ENCODE measurements around the gene MAPKAP1.

DNA sequence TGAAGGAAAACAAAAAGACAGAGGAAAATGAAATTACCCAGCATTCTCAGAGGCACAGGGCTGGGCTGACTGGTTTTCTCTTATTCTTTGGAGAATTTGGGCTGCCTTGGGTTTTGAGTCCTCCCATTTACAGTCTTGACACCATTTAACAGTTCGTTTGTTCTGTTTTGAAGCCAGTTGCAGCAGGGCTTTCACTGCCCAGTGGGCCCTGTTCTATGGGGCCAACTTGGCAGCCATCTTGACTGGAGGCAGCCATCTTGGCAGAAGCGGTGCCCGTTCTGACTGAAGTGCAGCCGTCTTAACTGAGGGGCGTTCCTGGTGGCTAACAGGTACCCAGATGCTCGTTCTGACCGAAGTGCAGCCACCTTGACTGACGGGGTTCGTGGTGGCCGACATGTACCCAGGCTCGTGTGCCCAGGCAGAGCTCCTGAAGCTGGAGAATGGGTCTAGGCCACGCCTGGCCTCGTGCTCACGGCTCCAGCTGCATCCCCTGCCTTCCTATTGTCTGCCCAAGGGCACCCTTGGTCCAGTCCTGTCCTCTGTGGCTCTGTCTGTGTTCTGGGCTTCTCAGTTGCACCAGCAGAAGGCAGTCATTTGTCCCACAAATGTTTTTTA lies 281.0 kb downstream of the MAPKAP1 start:
- TF ChIP-seq, protein P1, sequence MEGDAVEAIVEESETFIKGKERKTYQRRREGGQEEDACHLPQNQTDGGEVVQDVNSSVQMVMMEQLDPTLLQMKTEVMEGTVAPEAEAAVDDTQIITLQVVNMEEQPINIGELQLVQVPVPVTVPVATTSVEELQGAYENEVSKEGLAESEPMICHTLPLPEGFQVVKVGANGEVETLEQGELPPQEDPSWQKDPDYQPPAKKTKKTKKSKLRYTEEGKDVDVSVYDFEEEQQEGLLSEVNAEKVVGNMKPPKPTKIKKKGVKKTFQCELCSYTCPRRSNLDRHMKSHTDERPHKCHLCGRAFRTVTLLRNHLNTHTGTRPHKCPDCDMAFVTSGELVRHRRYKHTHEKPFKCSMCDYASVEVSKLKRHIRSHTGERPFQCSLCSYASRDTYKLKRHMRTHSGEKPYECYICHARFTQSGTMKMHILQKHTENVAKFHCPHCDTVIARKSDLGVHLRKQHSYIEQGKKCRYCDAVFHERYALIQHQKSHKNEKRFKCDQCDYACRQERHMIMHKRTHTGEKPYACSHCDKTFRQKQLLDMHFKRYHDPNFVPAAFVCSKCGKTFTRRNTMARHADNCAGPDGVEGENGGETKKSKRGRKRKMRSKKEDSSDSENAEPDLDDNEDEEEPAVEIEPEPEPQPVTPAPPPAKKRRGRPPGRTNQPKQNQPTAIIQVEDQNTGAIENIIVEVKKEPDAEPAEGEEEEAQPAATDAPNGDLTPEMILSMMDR (IDR thresholded peaks at IDR 0.05; ENCODE audit: low read depth, low read length), result no peak
- no peak for TF ChIP-seq POLR2A (IDR thresholded peaks at IDR 0.05; ENCODE audit: extremely low read depth, insufficient read length)

Measured in NB4 (cell line).